HL-60 (cell line): ENCODE data around the gene JOSD1.
A peak's percentile ranks its signal among the peaks of the same experiment; 100 is the strongest.

ENCODE experiments used
- DNase-seq, 2 experiments: peaks; one replicate each; pipeline ENCODE4 v3.0.0-alpha.2; 2010 to 2020; ENCODE audit warnings: low read depth in 1 of 2, low spot score in 1 of 2
- H3K27ac ChIP-seq: fragments of 250-450 bp; sonication (Bioruptor Pico); replicated peaks from 2 replicates; pipeline ENCODE4 v1.5.1; 2020; ENCODE audit warnings: mild to moderate bottlenecking, moderate library complexity
- H3K27me3 ChIP-seq: fragments of 250-450 bp; sonication (Bioruptor Pico); 2 replicates; pipeline ENCODE4 v1.5.1; 2021; ENCODE audit warnings: mild to moderate bottlenecking, moderate library complexity; ENCODE audit not compliant: insufficient read depth, poor library complexity, severe bottlenecking
- H3K4me3 ChIP-seq: replicated peaks from 2 replicates; pipeline ENCODE4 v1.5.1; 2011; ENCODE audit warnings: mild to moderate bottlenecking, control low read depth, low read length; ENCODE audit not compliant: insufficient read depth
- GABPA ChIP-seq: IDR thresholded peaks from 2 replicates; pipeline ENCODE4 v1.6.1; 2012; ENCODE audit warnings: low read depth
- POLR2AphosphoS5 ChIP-seq: IDR thresholded peaks from 2 replicates; pipeline ENCODE4 v1.6.1; 2012; ENCODE audit warnings: low read depth
- REST ChIP-seq: IDR thresholded peaks from 2 replicates; pipeline ENCODE4 v1.6.1; 2012; ENCODE audit warnings: low read depth; ENCODE audit not compliant: insufficient replicate concordance
- SPI1 ChIP-seq: IDR thresholded peaks from 2 replicates; pipeline ENCODE4 v1.6.1; 2012; ENCODE audit warnings: low read depth, mild to moderate bottlenecking, borderline replicate concordance
- TF ChIP-seq, protein P1 (sequence below): IDR thresholded peaks from one replicate; pipeline ENCODE4 v1.5.1; 2011; ENCODE audit warnings: low read length, control low read depth, inconsistent platforms; ENCODE audit not compliant: insufficient read depth

Gene JOSD1

GRCh38 chr22:38734421-38735100, 33.8 kb upstream of the JOSD1 start:
- H3K27me3 ChIP-seq, result no peaks in the 10 kb centered on the region
- TF ChIP-seq SPI1 (no peak), REST (no peak), GABPA (no peak), POLR2AphosphoS5 (no peak)
- TF ChIP-seq, protein P1, sequence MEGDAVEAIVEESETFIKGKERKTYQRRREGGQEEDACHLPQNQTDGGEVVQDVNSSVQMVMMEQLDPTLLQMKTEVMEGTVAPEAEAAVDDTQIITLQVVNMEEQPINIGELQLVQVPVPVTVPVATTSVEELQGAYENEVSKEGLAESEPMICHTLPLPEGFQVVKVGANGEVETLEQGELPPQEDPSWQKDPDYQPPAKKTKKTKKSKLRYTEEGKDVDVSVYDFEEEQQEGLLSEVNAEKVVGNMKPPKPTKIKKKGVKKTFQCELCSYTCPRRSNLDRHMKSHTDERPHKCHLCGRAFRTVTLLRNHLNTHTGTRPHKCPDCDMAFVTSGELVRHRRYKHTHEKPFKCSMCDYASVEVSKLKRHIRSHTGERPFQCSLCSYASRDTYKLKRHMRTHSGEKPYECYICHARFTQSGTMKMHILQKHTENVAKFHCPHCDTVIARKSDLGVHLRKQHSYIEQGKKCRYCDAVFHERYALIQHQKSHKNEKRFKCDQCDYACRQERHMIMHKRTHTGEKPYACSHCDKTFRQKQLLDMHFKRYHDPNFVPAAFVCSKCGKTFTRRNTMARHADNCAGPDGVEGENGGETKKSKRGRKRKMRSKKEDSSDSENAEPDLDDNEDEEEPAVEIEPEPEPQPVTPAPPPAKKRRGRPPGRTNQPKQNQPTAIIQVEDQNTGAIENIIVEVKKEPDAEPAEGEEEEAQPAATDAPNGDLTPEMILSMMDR, result no peak
- H3K27ac ChIP-seq, result no peak overlapping the region
- no peak overlapping the region for H3K4me3 ChIP-seq
- no peak for DNase-seq

DNA sequence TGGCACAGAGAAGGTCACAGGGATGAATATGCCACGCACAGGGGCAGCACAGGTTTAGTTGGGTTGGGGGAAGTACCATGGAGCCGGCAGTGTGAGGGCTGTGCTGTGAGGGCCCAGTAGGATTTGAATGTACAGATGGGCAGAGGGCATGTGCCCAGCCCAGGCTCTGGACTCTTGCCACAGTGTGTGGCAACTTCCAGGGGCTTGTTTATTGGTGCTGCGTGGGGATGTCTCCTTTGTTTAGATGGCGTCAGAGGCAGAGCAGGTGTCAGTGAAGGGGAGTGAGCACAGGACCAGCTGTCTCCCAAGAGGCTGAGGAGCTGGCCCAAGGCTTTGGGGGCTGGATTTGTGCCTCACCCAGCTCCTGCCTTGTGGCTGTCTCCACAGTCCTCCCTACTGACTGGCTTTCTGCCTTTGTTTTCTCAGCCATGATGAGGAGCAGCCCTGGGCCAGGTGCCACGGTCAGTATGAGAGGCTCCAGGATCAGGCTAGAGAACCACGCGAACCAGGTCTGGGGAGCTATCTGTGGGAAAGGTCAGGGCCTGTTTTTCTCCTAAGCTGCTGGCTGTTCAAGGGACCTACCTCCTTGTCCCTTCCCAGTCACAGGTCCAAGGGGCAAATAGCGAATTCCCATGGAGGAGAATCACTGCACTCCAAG, 33.1 kb upstream of the JOSD1 start:
- no peak for DNase-seq
- Histone ChIP-seq H3K4me3 (no peak overlapping the region), H3K27ac (no peak overlapping the region), H3K27me3 (no peaks in the 10 kb centered on the region)
- TF ChIP-seq POLR2AphosphoS5 (0 out of 2 replicates have a peak, but pooled peaks have one; percentile 7), GABPA (no peak)

DNA sequence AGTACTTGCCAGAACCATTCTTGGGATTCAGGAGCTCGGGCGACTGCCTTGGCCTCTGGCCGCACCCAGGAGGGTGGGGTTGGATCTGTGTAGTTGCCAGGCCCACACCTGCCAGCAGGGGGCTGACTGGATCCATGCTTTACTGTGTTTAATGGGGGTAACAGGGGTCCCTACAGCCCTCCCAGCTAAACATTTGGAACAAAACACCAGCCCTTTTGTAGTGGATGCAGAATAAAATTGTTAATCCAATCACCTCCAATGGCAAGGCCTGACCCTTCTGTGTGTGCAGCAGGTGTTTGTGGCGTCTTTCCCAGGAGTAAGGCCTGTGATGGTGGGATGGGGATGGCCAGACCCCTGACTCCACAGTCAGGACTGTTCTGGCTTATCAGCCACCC, 32.6 kb upstream of the JOSD1 start:
- H3K27me3 ChIP-seq, result no peaks in the 10 kb centered on the region
- H3K27ac ChIP-seq, result no peak overlapping the region
- H3K4me3 ChIP-seq, result no peak overlapping the region
- TF ChIP-seq GABPA (no peak), POLR2AphosphoS5 (peak; percentile 58; the same call in 1 of the 2 replicates), REST (no peak), SPI1 (no peak)
- TF ChIP-seq, protein P1, result peak; percentile 64
- DNase-seq, result peak in 1 of 2 experiments; percentile 31

GRCh38 chr22:38732251-38732815, 31.6 kb upstream of the JOSD1 start:
- Histone ChIP-seq H3K27me3 (no peaks in the 10 kb centered on the region), H3K4me3 (no peak overlapping the region), H3K27ac (no peak overlapping the region)
- DNase-seq, result no peak
- TF ChIP-seq POLR2AphosphoS5, result no peak; the same call in 1 of the 2 replicates
- no peak for TF ChIP-seq REST
- TF ChIP-seq, protein P1, result no peak
- TF ChIP-seq SPI1, result no peak
- TF ChIP-seq GABPA, result no peak
